Fibroblast of gingiva (primary cell): ENCODE measurements around the gene POLL.

Experiments
- DNase-seq: peaks from one replicate; pipeline ENCODE4 v3.0.0-alpha.2; 2011; ENCODE audit warnings: low read depth

POLL gene

GRCh38 chr10:101560298-101561067, 27.6 kb downstream of the POLL start:
- DNase-seq: no peak

DNA sequence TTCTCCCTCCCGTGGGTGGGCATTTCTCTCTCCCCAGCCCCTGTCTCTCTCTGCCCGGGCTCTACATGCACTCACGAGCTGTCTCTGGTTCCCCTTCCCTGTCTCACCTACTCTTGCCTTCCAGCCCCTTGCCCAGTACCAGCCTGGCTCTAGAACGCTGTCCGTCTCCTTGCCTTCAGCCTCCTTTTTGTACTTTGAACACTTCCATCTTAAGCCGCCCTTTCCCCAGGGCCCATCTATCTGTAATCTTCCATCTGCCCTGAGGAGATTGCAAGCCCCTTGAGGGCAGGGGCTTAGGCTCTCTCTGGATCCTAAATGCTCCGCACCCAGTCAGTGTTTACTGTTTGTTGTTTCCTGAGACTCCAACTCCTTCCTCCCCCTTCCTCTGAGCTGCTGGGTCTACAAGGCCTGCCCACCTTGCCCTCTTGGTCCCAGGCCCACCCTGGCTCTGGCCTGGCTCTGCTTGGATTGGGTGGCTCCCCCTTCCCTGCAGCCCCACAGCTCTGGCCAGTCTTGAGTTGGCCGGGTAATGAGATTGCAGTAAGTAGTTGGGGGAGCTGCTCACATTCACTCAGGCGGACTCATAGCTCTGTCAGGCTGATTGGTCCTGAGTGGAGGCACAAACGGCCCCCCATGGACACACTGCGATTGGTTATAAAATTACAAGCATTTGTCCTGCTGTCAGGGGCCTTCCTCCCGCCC, 28.3 kb downstream of the POLL start:
- DNase-seq: no peak

GRCh38 chr10:101558671-101559595, 29.1 kb downstream of the POLL start:
- no peak for DNase-seq

- DNase-seq: no peak
These were observed 29.9 kb downstream of the POLL start for GRCh38 chr10:101558204-101558603.

DNA sequence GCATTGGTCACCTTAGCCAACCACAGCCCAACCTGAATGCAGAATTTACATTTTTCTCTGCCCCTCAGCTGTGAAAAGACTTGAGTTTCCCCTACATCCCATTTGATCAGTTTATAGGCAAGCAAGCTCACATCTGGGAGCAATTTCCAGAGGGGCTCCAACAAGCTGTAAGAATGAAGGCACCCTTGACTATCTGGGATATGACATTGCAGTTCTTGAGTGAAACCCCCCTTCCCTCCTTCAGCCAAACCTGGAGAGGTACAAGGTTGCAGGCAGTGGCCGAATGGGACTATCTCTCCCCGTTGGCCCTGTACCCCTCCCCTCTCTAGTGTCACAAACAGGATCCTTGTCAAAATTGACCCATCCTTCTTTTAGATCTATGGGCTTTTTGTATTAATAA, 30.5 kb downstream of the POLL start:
- DNase-seq: no peak

DNA sequence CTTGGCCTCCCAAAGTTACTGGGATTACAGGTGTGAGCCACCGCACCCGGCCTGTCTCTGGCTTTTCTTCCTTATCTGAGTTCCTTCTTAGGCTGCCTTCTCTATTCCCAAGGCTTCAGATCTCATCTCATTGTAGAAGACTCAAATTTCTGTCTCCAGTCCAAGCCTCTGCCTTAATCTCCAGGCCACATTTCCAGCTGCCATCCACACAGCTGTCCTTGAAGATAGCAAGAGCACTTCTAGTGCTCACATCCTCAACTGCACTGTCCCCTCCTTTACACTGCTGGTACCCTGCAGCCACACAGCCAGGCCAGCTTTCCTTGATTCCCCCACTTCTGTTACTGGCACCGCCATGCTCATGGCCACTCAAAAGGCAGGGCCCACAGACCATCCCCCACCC, 35.6 kb downstream of the POLL start:
- DNase-seq: no peak

GRCh38 chr10:101550965-101551364, 37.1 kb downstream of the POLL start:
- no peak for DNase-seq

GRCh38 chr10:101545898-101546297, 42.2 kb downstream of the POLL start:
- no peak for DNase-seq

DNA sequence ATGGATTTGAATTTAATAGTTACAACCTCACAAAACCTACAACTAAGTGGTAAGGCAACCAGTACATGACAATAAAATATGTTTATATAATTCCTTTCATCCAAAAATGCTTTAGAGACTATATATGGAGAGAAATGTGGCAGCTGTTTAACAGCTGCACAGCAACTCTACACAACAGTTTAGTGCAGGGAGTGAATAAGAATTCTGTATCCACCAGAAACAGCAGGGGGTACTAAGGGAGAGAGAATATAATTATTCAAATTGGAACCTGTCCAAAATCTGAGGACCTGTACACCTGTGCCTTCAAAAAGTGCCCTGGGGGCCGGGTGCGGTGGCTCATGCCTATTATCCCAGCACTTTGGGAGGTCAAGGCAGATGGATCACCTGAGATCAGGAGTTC, 49.6 kb downstream of the POLL start:
- no peak for DNase-seq

DNA sequence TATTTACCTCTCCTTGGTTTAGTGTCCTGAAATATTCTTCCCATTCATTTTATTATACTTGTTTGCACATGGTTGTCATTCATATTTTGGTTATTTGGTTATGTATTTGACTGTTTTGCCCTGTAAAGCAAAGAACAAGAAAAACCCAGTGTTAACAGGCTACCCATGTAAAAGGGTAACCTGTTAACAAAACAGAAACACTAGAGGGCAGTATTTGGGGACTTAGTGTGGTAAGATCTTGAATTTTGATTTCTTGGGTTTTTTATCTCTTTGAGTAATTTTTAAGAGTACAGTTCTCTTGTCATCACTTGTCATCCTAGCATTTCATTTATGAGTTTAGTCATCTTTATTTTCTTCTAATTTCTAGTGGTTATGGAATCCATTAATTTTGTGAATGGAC, 51.3 kb downstream of the POLL start:
- no peak for DNase-seq

DNA sequence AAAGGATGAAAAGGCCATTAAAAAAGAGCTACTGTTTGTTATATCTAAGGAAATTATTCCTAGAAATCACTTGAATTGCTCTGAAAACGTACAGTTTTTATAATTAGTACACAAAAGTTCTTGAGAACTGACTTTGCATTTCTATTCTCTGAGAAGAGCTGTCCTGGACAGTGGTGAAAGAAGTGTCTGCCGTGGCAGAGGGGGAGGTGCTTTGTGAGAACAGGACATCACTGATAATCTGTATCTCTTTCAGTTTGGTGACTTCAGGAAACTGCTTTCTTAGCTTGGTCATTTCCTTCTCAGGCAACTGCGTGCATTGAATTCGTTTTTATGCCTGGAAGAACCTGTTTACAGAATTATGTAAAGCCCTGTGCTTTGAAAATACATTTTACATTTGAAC, 52.1 kb downstream of the POLL start:
- no peak for DNase-seq

DNA sequence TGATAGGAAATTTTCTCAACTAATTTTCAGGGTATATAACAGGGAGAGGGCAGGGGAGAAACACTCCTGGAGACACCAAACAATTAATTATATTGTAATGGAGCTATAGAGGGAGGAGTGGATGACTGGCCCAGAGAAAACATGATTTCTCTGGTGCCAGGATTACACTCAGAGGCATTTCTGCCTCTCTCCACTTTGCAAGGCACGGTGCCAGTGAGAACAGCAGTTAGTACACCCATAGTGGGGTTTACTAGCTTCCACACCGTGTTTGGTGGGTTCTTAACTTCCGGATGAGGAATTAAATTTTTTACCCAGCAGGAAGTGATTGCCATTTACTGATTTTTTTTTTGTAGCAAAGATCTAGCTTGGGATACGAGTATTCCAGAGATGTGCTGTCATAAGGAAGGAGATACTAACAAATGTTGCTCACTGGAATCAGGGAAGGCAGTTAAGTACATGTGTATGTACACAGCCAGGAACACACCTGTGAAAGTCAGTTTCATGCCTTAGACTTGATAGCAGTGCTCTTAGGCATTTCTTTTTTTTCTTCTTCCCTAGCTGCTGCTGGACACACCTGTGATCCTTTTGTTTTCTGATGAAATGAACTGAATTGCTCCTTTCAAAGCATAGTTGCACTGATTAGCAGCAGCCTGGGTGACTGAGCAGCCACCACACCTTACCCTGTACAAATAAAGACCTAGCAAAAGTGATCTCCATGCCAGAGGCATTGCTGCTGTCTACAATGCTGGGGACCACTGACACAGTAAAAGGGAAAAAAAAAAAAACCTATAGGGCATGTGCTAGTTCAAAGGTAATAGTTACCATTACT, 58.1 kb downstream of the POLL start:
- DNase-seq: no peak

GRCh38 chr10:101529207-101529606, 58.9 kb downstream of the POLL start:
- no peak for DNase-seq
